COR-L47 (cell line): Measurements from ENCODE around the gene SPANXC.
"Not testable (repeated sequence)": the region's sequence is repeated elsewhere in the genome, so short reads cannot be mapped to it uniquely, and the experiment has no call there.

Source experiments
- DNase-seq: peaks from one replicate; lab custom pipeline; 2025; lab: John Stamatoyannopoulos, UW

The SPANXC gene

DNA sequence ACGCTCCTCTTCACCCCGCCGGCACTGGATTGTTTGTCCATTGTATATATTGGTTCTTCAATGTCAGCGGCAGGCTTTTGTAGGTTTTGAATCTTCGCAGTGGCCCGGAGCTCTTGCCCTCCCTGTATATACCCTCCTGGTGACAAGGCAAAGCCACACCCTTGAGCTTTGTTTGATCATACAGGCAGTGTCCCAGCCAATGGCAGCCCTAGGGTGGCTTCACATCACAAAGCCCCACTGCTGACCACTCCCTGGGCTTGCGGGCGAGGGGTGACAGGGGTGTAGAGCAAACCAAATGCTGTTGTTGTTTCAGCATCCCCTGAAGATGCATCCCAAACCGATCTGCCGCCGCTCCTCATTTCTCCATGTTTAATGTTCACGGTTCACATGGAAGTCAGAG is at the start of gene SPANXC:
Gene SPANXC, minus strand, starts transcription at position 101 of the 400 bp plus-strand sequence. Its CDS starts 60 bp downstream, at position 41.
- not testable (repeated sequence) for DNase-seq

GRCh38 chrX:141279476-141279875 is 37.2 kb upstream of the SPANXC start:
- no peak for DNase-seq

DNA sequence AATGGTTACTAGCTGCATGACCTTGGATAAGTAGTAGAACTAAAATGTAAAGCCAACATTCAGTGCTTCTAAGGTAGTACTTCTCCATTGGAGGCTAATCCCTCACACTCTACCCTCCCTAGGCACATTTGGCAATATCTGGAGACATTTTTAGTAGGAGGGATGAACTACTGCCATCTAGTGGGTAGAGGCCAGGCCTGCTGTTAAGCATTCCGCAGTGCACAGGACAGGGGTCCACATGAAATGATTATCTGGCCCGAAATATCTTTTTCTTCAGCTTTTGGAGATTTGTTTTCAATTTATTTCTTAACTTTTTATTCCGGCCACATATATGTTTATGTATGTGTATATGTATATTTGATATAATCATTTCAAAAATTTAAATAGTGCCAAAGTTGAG is 36.0 kb upstream of the SPANXC start:
- DNase-seq = no peak

DNA sequence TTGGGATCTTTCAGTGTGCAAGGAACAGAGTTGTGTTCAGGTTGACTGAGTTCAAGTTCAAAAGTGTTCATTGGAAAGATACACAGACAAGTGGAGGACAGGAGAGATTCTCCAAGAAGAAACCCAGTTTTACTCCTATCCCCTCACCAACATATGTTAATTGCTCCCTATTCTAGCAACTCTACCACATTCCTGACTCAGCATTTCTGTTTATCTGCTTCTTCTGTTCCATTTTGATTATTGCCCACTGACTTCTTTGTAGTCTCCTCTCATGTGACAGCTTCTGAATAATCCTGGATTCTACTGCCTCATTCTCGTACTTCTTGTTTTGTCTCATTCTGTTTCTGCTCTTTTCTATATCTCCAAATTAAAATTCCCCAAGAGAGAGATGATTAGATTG is 15.8 kb upstream of the SPANXC start:
- no peak for DNase-seq

DNA sequence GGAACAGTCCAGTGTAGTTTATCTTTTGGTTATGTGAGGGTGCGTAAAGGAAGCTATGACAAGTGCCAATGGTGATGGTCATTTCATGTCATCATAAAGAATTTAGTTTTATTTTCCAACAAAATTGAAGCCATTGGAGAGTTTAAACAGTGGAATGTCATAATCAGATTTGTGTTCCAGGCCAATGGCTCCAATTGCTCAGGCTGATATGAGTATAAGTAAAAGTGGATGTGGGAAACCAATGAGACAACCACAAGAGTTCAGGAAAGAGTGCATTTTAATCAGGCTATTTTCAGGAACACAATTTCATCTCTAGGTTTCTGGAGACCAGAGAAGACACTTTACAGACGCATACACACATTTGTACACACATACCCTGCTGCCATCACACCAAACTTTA is 20.7 kb downstream of the SPANXC start:
- no peak for DNase-seq

GRCh38 chrX:141220342-141221008 is 21.8 kb downstream of the SPANXC start:
- DNase-seq = no peak

DNA sequence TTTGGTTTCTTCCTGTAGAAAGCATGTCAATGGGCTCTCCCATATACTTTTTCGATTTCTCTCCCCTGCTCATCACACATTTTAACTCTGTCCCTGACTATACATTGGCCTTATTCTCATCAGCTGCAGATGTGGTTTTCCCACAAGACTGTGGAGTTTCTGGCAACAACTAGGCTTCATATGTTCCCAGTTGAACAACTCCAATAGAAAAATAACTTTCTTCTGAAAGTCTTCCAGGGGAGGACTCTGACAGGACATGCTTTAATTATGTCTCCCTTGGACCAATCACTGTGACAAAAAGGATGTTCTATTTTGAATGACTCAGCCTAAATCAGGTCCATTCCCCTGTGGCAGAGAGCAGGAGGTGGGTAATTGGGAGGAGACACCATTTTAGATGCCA is 28.1 kb downstream of the SPANXC start:
- no peak for DNase-seq

DNA sequence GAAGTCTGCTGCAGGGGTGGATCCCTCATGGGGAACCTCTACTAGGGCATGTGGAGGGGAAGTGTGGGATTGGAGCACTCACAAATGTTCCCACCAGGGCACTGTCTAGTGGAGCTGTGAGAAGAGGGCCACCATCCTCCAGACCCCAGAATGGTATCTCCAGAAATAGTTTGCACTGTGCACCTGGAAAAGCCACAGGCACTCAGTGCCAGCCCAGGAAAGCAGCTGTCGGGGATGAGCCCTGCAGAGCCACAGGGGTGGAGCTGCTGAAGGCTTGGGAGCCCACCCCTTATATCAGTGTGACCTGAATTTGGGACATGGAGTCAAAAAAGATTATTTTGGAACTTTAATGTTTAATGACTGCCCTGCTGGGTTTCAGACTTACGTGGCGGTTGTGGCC is 40.4 kb downstream of the SPANXC start:
- DNase-seq = no peak
